ENCODE measurements around the gene ARF1.

ARF1 gene

GRCh38 chr1:228066891-228067654 is 15.4 kb upstream of the ARF1 start:
- peak in 3 of 10 donors; percentile 52 to 71 (median 64) for DNase-seq
- intact Hi-C loops (cut with DNase I) = no loop called here

- intact Hi-C loops (cut with DNase I) = no loop called here
Observed at GRCh38 chr1:228068359-228068758, 14.1 kb upstream of the ARF1 start.

GRCh38 chr1:228070173-228070572 is 12.3 kb upstream of the ARF1 start:
- intact Hi-C loops (cut with DNase I) = no loop called here
- no peak for DNase-seq

More at GRCh38 chr1:228068359-228068758, 14.1 kb upstream of the ARF1 start:
- no peak for DNase-seq

GRCh38 chr1:228070851-228071250 is 11.7 kb upstream of the ARF1 start:
- intact Hi-C loops (cut with DNase I) = no loop called here
- DNase-seq = no peak

GRCh38 chr1:228071839-228072657 is 10.5 kb upstream of the ARF1 start:
- no peak for DNase-seq
- intact Hi-C loops (cut with DNase I) = no loop called here

- intact Hi-C loops (cut with DNase I) = no loop called here
- DNase-seq = peak in 3 of 10 donors; percentile 61 to 73 (median 72)
Observed at GRCh38 chr1:228072658-228073043, 9.9 kb upstream of the ARF1 start.

- intact Hi-C loops (cut with DNase I) = no loop called here
- DNase-seq = peak in 3 of 10 donors; percentile 62 to 79 (median 76)
Observed at GRCh38 chr1:228073061-228073856, 9.2 kb upstream of the ARF1 start.

- intact Hi-C loops (cut with DNase I) = no loop called here
- DNase-seq = peak in 3 of 10 donors; percentile 56 to 82 (median 65)
Observed at GRCh38 chr1:228073857-228074545, 8.5 kb upstream of the ARF1 start.

- intact Hi-C loops (cut with DNase I) = no loop called here
- DNase-seq = peak in 3 of 10 donors; percentile 39 to 71 (median 49)
Observed at GRCh38 chr1:228074954-228075730, 7.4 kb upstream of the ARF1 start.

- DNase-seq = peak in 3 of 10 donors; percentile 47 to 69 (median 55)
Observed at GRCh38 chr1:228075801-228076271, 6.7 kb upstream of the ARF1 start.

GRCh38 chr1:228076796-228077430 is 5.6 kb upstream of the ARF1 start:
- intact Hi-C loops (cut with DNase I) = no loop called here

More at GRCh38 chr1:228075801-228076271, 6.7 kb upstream of the ARF1 start:
- intact Hi-C loops (cut with DNase I) = no loop called here

GRCh38 chr1:228077565-228078330 is 4.8 kb upstream of the ARF1 start:
- peak in 2 of 10 donors; percentile 4 to 73 for DNase-seq
- intact Hi-C loops (cut with DNase I) = no loop called here

More at GRCh38 chr1:228076796-228077430, 5.6 kb upstream of the ARF1 start:
- peak in 4 of 10 donors; percentile 7 to 75 (median 58) for DNase-seq

- DNase-seq = peak in 3 of 10 donors; percentile 2 to 51 (median 47)
Observed at GRCh38 chr1:228079013-228079412, 3.5 kb upstream of the ARF1 start.

GRCh38 chr1:228079601-228080263 is 2.8 kb upstream of the ARF1 start:
- peak in 3 of 10 donors; percentile 4 to 40 (median 21) for DNase-seq
- intact Hi-C loops (cut with DNase I) = loop anchor here (5.0 to 10.0 kb wide), 3 partner anchors 88 to 345 kb away; partner anchors contain the start of genes IBA57, JMJD4 and SNAP47

More at GRCh38 chr1:228079013-228079412, 3.5 kb upstream of the ARF1 start:
- intact Hi-C loops (cut with DNase I) = no loop called here

GRCh38 chr1:228081144-228081543 is 1.4 kb upstream of the ARF1 start:
- intact Hi-C loops (cut with DNase I) = loop anchor here (5.0 to 10.0 kb wide), 3 partner anchors 86 to 346 kb away; partner anchors contain the start of genes IBA57, JMJD4 and SNAP47

GRCh38 chr1:228081578-228082213 is 812 bp upstream of the ARF1 start:
- peak in 3 of 10 donors; percentile 6 to 82 (median 73) for DNase-seq
- intact Hi-C loops (cut with DNase I) = loop anchor here (2.0 to 10.0 kb wide), 4 partner anchors 21 to 347 kb away; partner anchors contain the start of genes C1orf35, IBA57, JMJD4 and SNAP47

More at GRCh38 chr1:228081144-228081543, 1.4 kb upstream of the ARF1 start:
- DNase-seq = peak in 3 of 10 donors; percentile 4 to 58 (median 4)

All from posterior cingulate gyrus (tissue), 11 donors.